ENCODE results near the gene SCYL1.

The SCYL1 gene

GRCh38 chr11:65569164-65569972 is 44.5 kb downstream of the SCYL1 start:
- DNase-seq (ENCODE audit: low read depth in 3 of 3): no peak

DNA sequence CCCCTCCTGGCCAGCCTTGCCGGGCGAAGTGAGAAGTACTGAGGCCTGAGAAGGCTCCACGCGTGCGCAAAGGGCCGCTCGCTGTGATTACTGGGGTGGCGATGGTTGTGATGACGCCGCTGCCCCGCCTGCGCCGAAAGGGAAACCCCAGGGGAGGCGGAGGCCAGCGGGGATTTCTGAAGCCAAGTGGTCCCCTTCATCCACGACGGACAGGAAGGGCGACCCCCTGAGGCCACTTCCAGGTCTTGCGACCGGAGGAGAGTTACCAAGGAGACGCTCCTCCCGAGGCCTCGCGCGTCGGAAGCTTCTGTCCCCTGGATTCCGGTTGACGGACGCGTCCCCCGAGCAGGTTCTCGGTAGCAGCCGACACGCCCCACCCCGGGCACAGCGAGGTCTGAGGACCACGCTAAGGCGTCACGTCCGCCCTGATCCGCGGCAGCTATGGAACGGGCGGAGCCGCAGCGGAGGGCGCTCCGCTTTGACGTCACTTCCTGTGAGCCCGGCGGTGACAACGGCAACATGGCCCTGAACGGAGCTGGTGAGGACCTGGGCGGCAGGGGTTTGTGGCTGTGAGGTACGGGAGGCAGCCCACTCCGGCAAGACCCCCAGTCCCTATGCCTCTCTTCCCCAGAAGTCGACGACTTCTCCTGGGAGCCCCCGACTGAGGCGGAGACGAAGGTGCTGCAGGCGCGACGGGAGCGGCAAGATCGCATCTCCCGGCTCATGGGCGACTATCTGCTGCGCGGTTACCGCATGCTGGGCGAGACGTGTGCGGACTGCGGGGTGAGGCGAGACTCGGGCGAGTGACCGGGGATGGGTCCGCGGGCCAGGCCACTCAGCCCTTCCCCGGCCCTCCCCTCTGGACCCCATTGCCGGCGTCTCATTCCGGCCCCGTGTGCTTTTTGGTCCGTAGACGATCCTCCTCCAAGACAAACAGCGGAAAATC is 45.4 kb downstream of the SCYL1 start, which contains the start of gene ZNRD2:
Gene ZNRD2 (plus strand): TSS at position 505 of the 946 bp plus-strand sequence. CDS start 15 bp downstream, at position 520.
- peak; percentile 98 to 99 (median 98) for DNase-seq (ENCODE audit: low read depth in 3 of 3)

DNA sequence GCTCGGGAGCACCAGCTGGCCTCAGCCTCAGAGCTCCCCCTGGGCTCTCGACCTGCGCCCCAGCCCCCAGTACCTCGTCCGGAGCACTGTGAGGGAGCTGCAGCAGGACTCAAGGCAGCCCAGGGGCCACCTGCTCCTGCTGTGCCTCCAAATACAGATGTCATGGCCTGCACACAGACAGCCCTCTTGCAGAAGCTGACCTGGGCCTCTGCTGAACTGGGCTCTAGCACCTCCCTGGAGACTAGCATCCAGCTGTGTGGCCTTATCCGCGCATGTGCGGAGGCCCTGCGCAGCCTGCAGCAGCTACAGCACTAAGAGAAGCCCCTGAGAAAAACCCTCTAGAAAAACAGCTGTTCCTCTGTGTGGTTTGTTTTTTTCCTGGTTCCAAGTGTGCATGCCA is 46.5 kb downstream of the SCYL1 start:
- DNase-seq (ENCODE audit: low read depth in 3 of 3): no peak

DNA sequence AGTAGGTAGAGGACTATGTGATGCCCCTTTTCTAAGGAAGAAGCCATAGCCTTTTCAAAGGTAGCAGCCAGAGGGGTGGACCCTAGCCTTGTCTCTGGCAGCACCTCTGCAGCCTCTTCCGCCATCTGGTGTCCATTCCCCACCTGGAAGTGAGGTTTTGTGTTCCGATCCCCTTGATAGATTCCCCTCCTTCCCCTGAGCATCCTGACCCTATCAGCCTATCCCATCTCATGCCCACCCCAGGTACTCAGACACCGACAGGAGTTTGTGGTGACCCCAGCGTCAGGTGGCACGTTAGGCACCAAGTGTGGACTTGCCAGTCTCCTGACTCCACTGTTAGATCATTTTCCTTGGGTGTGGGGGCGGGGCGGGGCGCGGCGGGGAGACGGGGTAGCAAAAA is 47.1 kb downstream of the SCYL1 start:
- DNase-seq (ENCODE audit: low read depth in 3 of 3): no peak

DNA sequence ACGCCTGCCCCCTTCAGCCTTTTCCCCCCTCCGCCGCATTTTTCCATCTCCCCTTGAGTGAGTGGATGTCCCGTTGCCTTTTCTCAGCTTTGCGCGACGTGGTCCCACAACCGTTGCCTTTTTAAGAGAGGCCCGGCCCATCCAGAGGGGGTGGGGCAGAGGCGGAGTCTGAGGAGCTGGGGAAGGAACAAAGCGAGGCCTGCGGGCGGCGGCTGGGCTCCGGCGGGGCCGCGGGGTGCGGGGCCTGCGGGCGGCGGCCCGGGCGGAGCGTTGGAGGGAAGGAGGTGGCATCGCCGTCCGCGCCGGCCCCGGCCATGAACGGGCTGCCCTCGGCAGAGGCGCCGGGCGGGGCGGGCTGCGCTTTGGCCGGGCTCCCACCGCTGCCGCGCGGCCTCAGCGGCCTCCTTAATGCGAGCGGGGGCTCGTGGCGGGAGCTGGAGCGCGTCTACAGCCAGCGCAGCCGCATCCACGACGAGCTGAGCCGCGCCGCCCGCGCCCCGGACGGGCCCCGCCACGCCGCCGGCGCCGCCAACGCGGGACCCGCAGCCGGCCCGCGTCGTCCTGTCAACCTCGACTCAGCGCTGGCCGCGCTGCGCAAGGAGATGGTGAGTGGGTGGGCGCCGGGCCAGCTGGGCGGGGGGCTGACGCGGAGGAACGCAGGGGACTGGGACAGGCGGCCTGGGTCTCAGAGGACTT is 47.6 kb downstream of the SCYL1 start, which contains the start of gene FAM89B:
Gene FAM89B (plus strand): TSS at position 183 of the 696 bp plus-strand sequence. CDS start 132 bp downstream, at position 315.
- DNase-seq (ENCODE audit: low read depth in 3 of 3): peak; percentile 76 to 91 (median 79)

GRCh38 chr11:65573391-65574079 is 48.7 kb downstream of the SCYL1 start:
- no peak for DNase-seq (ENCODE audit: low read depth in 3 of 3)

DNA sequence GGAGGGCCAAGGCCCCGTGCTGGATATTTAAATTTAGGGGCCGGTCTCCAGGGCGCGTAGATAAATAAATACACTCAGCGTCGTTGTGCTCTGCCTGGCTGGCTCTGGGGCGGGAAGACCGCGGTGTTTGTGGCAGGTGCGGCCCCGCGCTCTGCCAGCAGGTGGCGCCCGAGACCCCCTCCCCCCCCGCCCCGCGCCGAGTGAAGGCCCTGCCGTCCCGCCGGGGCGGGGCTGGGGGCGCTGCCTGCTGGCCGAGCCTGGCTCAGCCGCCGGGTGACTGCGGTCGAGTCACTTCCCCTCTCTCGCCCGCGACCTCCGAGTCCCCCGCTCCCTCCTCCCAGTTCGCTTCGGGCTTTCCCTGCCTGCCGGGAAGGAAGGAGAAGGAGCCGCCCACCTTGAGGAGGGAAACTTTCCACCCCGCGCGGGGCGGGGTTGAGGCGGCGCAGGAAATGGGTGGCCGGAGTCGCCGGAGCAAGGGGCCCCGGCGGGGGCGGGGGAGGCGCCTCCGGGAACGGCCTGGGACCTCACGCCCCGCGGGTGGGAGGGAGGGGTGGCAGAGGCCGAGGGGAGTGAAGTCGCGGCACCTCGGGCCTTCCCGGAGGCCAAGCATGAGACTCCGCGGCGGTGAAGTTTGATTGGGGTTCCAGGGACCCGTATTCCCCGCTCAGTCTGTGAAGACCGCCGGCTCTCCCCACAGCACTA is 49.4 kb downstream of the SCYL1 start:
- DNase-seq (ENCODE audit: low read depth in 3 of 3): peak; percentile 85 to 88 (median 88)

DNA sequence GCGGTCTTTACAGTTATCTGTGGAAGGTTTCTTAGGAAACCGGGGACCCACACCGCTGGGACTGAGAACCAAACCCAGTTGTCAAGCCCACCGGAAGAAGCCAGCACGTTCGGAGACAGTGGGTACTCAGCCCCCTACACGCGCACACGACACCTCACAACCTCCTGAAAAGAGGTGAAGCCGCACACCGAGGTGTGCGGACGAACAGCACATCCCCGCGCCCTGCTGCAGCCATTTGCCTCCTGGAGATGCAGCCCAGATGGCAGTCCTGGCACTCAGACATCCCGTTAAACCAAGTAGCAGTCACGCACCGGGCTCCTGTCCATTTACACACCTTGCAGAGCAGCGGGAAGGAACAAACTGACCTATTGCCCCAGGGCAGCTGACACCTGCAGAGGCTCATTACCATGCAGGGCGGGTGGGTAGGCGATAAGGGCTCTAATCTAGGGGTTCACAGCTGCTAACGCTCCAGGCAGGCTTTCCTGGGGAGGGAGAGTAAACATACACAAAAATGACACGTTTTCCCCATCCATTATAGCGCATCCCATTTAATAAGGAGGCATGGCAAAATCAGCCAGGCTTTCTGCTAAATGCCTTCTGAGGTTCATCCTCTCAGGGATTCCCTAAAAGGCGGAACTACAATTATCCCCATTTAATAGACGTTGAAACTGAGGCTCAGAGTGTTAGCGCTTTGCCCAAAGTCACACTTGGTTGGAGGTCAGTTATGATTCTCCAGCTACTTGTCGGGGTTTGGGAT is 50.1 kb downstream of the SCYL1 start:
- no peak for DNase-seq (ENCODE audit: low read depth in 3 of 3)

GRCh38 chr11:65575568-65576231 is 50.8 kb downstream of the SCYL1 start, which contains the start of gene EHBP1L1:
TSS of gene EHBP1L1 (plus strand) at chr11:65576053. CDS start at chr11:65576303, 250 bp downstream.
- peak in 2 of 3 donors; percentile 62 to 76 for DNase-seq (ENCODE audit: low read depth in 3 of 3)

GRCh38 chr11:65576232-65576866 is 51.5 kb downstream of the SCYL1 start:
- no peak for DNase-seq (ENCODE audit: low read depth in 3 of 3)

GRCh38 chr11:65576867-65577755 is 52.2 kb downstream of the SCYL1 start:
- DNase-seq (ENCODE audit: low read depth in 3 of 3): no peak

- no peak for DNase-seq (ENCODE audit: low read depth in 3 of 3)
These were observed 52.9 kb downstream of the SCYL1 start for GRCh38 chr11:65577756-65578109.

GRCh38 chr11:65578134-65578533 is 53.3 kb downstream of the SCYL1 start:
- no peak for DNase-seq (ENCODE audit: low read depth in 3 of 3)

GRCh38 chr11:65578667-65579066 is 53.8 kb downstream of the SCYL1 start:
- DNase-seq (ENCODE audit: low read depth in 3 of 3): no peak

DNA sequence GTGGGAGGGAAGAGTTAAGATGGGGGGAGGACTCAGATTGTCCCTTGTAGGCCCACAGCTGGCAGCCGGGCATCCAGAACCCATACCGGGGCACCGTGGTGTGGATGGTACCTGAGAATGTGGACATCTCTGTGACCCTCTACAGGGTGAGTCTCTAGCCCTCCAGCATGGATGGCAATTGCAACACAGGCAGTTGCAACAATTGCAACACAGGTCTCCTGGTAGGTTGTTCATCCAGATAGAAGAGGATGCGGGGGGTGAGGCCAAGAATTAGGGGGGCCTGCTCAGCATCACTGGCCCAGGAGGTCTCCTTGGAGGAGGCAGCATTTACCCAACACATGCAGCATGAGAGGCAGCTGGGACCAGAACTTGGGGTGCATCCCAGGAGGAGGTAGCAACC is 54.4 kb downstream of the SCYL1 start:
- DNase-seq (ENCODE audit: low read depth in 3 of 3): no peak

GRCh38 chr11:65580031-65580692 is 55.3 kb downstream of the SCYL1 start:
- no peak for DNase-seq (ENCODE audit: low read depth in 3 of 3)

- DNase-seq (ENCODE audit: low read depth in 3 of 3): no peak
These were observed 55.9 kb downstream of the SCYL1 start for GRCh38 chr11:65580756-65581155.

All from stimulated activated CD4-positive, alpha-beta T cell treated with anti-CD3 and anti-CD28 coated beads, TNF-alpha, amount 100 ng/mL, for 48 hours (primary cell).